ENCODE measurements around the gene TMEM205.

The TMEM205 gene

GRCh38 chr19:11365557-11366117, 19.6 kb upstream of the TMEM205 start:
- H3K4me2 ChIP-seq (ENCODE audit: low read length), result no peak overlapping the region
- no peak overlapping the region for H3K27ac ChIP-seq (ENCODE audit: low read depth, low read length)
- TF ChIP-seq CTCF (IDR thresholded peaks at IDR 0.05; ENCODE audit: low read depth, low read length, poor library complexity, severe bottlenecking), result no peak
- no peak for TF ChIP-seq EZH2phosphoT487 (IDR thresholded peaks at IDR 0.05; ENCODE audit: borderline replicate concordance, low read length)
- no peaks in the 10 kb centered on the region for H3K9me2 ChIP-seq (replicated peaks; ENCODE audit: control insufficient read depth, low read length)
- H3K4me1 ChIP-seq (ENCODE audit: control insufficient read depth, low read length), result no peaks in the 10 kb centered on the region
- no peaks in the 10 kb centered on the region for H4K20me1 ChIP-seq (ENCODE audit: control insufficient read depth, insufficient read depth, low read depth, low read length)
- H3F3A ChIP-seq (ENCODE audit: control insufficient read depth, insufficient read depth), result no peaks in the 10 kb centered on the region
- no peaks in the 10 kb centered on the region for H3K9me3 ChIP-seq (ENCODE audit: control insufficient read depth, insufficient read depth, low read length)
- H3K27me3 ChIP-seq (ENCODE audit: control insufficient read depth, low read length), result no peaks in the 10 kb centered on the region
- no peak overlapping the region for H3K4me3 ChIP-seq (ENCODE audit: low read length)
- no peaks in the 10 kb centered on the region for H3K36me3 ChIP-seq (ENCODE audit: control insufficient read depth, low read length)
- no peaks in the 10 kb centered on the region for H3K79me2 ChIP-seq (ENCODE audit: control insufficient read depth, low read length)

- Histone ChIP-seq H3K36me3 (ENCODE audit: control insufficient read depth, low read length) (no peaks in the 10 kb centered on the region), H3F3A (ENCODE audit: control insufficient read depth, insufficient read depth) (no peaks in the 10 kb centered on the region), H3K4me1 (ENCODE audit: control insufficient read depth, low read length) (no peaks in the 10 kb centered on the region), H4K20me1 (ENCODE audit: control insufficient read depth, insufficient read depth, low read depth, low read length) (no peaks in the 10 kb centered on the region), H3K27me3 (ENCODE audit: control insufficient read depth, low read length) (no peaks in the 10 kb centered on the region), H3K79me2 (ENCODE audit: control insufficient read depth, low read length) (no peaks in the 10 kb centered on the region), H3K4me2 (ENCODE audit: low read length) (no peak overlapping the region), H3K9me3 (ENCODE audit: control insufficient read depth, insufficient read depth, low read length) (no peaks in the 10 kb centered on the region), H3K4me3 (ENCODE audit: low read length) (no peak overlapping the region), H3K27ac (ENCODE audit: low read depth, low read length) (no peak overlapping the region), H3K9me2 (replicated peaks; ENCODE audit: control insufficient read depth, low read length) (no peaks in the 10 kb centered on the region)
- TF ChIP-seq CTCF (IDR thresholded peaks at IDR 0.05; ENCODE audit: low read depth, low read length, poor library complexity, severe bottlenecking), result no peak
- TF ChIP-seq EZH2phosphoT487 (IDR thresholded peaks at IDR 0.05; ENCODE audit: borderline replicate concordance, low read length), result no peak
Measured at GRCh38 chr19:11364935-11365334, 18.9 kb upstream of the TMEM205 start.

GRCh38 chr19:11364296-11364904, 18.3 kb upstream of the TMEM205 start:
- no peak overlapping the region for H3K4me3 ChIP-seq (ENCODE audit: low read length)
- H3K27ac ChIP-seq (ENCODE audit: low read depth, low read length), result no peak overlapping the region
- no peaks in the 10 kb centered on the region for H3K9me3 ChIP-seq (ENCODE audit: control insufficient read depth, insufficient read depth, low read length)

More at GRCh38 chr19:11364296-11364904, 18.3 kb upstream of the TMEM205 start:
- Histone ChIP-seq H3K36me3 (ENCODE audit: control insufficient read depth, low read length) (no peaks in the 10 kb centered on the region), H4K20me1 (ENCODE audit: control insufficient read depth, insufficient read depth, low read depth, low read length) (no peaks in the 10 kb centered on the region), H3F3A (ENCODE audit: control insufficient read depth, insufficient read depth) (no peaks in the 10 kb centered on the region), H3K27me3 (ENCODE audit: control insufficient read depth, low read length) (no peaks in the 10 kb centered on the region), H3K4me1 (ENCODE audit: control insufficient read depth, low read length) (no peaks in the 10 kb centered on the region), H3K79me2 (ENCODE audit: control insufficient read depth, low read length) (no peaks in the 10 kb centered on the region), H3K4me2 (ENCODE audit: low read length) (no peak overlapping the region), H3K9me2 (replicated peaks; ENCODE audit: control insufficient read depth, low read length) (no peaks in the 10 kb centered on the region)
- TF ChIP-seq EZH2phosphoT487 (IDR thresholded peaks at IDR 0.05; ENCODE audit: borderline replicate concordance, low read length) (no peak), CTCF (IDR thresholded peaks at IDR 0.05; ENCODE audit: low read depth, low read length, poor library complexity, severe bottlenecking) (no peak)
